GM12892 (cell line): ENCODE measurements around the gene SRR.

Source experiments
- POLR2A ChIP-seq: IDR thresholded peaks from 2 replicates; pipeline ENCODE4 v1.6.1; 2011; ENCODE audit warnings: low read depth, low read length, control low read depth
- TAF1 ChIP-seq: IDR thresholded peaks from 2 replicates; pipeline ENCODE4 v1.6.1; 2011; ENCODE audit warnings: low read depth, mild to moderate bottlenecking, control low read depth, low read length, borderline replicate concordance

GRCh38 chr17:2312736-2313135 lies 9.0 kb downstream of the SRR start:
- TF ChIP-seq POLR2A (no peak), TAF1 (no peak)
